Stimulated activated CD4-positive, alpha-beta T cell treated with anti-CD3 and anti-CD28 coated beads, Interleukin-12 subunit alpha, Interleukin-12 subunit beta, amount 100 ng/mL, for 48 hours (primary cell): ENCODE measurements around the gene TRPM5.

Experiments
- DNase-seq, 3 donors: peaks; one replicate each; pipeline ENCODE4 v3.0.0-alpha.2; 2020; ENCODE audit warnings: low read depth in 2 of 3, low spot score in 1 of 3

Gene TRPM5

GRCh38 chr11:2470495-2470894 is 26.2 kb upstream of the TRPM5 start:
- DNase-seq, result no peak

DNA sequence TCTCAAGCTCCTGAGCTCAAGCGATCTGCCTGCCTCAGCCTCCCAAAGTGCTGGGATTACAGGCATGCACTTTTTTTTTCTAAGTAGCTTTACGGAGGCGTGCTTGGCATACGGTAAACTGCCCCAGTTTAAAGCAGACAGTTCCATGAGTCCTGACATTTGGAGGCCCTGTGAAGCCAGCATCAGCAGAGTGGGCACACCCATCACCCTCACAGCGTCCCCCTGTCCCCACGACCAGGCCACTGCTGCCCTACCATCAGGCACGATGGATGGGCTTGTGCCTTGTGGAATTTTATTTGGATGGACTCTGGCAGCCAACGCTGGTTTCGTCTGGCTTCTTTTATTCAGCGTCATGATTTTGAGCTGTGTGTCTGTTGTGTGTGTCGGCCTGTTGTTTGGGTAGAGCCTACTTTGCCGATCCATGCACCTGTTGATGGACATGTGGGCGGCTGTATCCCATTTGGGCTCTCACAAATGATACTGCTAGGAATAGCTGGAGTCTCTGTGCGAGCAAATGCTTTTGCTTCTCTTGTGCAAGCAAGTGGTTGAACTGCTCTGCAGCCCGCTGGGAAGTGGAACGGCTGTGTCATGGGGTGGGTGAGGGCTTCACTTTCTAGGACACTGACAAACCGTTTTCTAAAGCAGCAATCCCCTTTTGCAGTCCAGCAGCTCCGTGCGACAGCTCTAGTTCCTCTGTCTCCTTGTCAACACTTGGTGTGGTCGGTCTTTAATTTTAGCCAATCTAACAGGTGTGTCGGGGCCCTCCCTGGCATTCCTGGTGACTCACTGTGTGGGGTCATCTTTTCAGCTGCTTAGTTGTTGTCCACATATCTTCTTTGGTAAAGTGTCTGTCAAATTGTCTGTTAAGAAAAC is 24.3 kb upstream of the TRPM5 start:
- DNase-seq, result no peak

GRCh38 chr11:2467695-2468055 is 23.4 kb upstream of the TRPM5 start:
- no peak for DNase-seq

- DNase-seq, result peak in 1 of 3 donors; percentile 43
These were observed 22.8 kb upstream of the TRPM5 start for GRCh38 chr11:2466869-2467694.

DNA sequence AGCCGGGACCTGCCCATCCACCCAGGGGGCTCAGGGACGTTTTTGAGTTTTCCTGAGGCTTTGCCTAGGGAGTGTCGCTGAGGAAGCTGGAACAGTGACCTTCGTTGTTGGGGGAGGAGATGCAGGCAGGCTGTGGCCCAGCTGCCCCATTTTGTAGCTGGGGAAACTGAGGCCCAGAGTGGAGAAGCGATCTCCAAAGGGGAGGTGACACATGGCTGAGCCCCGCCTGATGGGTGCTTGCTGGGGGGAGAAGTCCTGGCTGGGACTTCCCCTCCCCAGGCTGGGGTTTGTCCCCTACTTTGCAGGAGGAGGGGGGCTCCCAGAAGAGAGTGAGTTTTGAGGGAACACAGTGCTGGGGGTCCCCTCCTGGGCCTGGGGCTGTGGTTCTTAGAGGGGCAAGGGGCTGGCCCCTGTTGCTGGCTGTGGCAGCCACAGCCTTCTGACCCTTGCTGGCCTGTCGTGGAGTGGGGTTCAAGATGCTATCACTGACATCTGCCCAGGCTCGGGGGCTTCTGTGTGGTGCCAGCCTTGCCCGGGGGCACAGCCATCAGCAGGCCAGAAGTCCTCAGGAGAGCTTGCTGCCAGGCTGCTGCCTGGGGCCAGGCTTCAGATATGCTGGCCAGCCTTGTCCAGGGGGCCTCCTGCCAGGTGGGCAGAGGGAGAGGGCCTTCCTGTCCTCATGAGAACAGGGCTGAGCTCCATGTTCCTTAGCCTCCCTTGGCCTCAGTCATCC is 21.9 kb upstream of the TRPM5 start:
- DNase-seq, result no peak

GRCh38 chr11:2465202-2466068 is 21.1 kb upstream of the TRPM5 start:
- DNase-seq, result no peak

DNA sequence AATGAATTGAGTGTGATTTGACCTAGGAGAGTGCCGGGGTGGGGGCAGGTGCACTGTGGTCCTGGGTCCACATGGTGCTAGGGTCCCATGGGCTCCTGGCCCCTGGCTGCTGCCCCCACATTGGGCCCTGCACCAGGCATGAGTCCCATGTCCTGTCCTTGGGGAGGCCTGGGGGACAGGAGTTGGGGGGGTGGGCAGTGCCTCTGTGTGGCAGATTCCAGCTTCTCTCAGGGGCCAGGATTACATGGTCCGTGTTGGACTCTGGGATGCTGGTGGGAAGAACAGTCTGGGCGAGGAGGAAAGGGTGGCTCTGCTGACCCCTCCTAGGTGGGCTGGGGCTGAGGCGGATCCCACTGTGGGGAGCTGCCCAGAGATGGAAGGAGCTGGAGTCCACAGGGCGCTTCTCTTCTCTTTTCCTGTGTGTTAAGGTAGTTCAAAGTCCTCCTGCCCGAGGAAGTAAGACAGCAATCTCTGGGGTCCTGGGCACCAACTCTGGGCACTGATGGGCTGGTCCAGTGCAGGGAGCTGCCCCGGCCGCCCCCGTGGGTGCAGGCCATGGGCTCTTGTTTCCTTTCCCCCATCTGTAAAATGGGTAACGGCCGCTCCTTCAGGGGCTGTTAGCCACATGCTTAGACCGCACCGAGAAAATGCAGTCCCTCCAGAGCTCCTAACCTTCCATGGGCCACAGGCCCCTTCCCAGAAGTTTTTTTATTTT is 20.3 kb upstream of the TRPM5 start:
- DNase-seq, result no peak

- DNase-seq, result no peak
These were observed 19.5 kb upstream of the TRPM5 start for GRCh38 chr11:2463766-2464277.

DNA sequence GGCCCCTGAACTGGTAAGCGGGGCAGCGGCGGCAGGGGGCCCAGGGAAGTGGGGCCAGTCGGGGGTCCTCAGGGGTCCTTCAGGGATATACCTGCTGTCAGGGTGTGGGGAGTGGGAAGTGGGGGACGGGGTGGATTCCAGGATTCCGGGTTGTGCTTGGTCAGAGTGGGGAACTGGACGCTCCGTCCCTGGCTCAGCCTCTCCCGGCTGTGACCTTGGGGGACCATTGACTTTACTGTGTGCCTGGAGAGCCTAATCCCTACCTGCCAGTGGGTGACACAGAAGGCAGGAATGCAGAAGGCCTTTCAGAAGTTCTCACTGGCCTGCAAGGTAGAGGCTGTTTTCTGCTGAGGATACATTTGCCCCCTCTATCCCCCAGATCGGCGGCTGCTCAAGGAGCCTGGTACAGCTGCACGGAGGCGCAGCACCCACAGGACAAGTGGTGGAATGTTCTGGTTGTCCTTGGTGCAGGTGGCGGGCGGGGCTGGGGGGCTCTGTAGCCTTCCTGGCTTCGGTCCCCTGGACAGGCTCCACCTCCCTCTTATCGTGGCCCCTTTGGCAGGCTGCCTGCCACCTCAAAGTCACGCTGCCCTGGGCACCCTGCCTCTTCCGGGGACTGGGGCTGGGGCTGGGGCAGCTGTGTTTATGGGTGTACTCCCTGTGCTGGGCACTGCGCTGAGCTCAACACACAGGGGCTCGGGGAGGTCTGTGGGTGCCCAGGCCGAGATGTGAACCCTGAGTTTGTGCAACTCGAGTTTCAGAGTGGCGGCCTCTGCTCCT is 18.9 kb upstream of the TRPM5 start:
- no peak for DNase-seq

- DNase-seq, result no peak
These were observed 18.2 kb upstream of the TRPM5 start for GRCh38 chr11:2462543-2462985.

DNA sequence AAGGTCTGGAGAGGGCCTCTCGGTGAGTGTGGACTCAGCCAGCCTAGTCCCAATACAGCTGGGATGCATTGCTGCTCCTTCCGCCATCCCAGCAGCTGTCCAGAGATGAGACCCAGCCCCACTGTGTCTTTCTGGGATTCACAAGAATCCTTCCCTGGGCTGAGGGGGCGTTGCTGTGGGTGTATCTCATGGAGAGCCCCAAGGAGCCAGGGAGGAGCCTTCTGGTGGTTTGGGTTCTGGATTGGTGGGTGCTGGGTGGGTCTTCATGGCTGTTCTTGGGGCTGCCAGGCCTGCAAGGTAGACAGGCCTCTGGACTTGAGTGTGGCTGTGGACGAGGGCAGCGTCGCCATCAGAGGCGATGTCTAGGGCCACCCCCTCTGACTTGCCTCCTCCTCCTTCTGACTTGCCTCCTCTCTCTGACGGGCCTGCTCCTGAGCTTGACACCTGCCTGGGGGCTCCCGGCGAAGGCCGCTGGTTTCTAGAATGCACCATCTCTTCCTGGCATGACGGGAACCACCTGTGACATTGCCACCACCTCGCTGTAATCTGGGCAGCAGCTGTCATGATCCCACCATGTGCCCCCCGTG is 17.7 kb upstream of the TRPM5 start:
- no peak for DNase-seq

- no peak for DNase-seq
These were observed 17.1 kb upstream of the TRPM5 start for GRCh38 chr11:2461253-2461955.

- DNase-seq, result no peak
These were observed 16.4 kb upstream of the TRPM5 start for GRCh38 chr11:2460540-2461252.

- DNase-seq, result no peak
These were observed 15.7 kb upstream of the TRPM5 start for GRCh38 chr11:2459796-2460531.

- DNase-seq, result no peak
These were observed 14.9 kb upstream of the TRPM5 start for GRCh38 chr11:2459016-2459725.

DNA sequence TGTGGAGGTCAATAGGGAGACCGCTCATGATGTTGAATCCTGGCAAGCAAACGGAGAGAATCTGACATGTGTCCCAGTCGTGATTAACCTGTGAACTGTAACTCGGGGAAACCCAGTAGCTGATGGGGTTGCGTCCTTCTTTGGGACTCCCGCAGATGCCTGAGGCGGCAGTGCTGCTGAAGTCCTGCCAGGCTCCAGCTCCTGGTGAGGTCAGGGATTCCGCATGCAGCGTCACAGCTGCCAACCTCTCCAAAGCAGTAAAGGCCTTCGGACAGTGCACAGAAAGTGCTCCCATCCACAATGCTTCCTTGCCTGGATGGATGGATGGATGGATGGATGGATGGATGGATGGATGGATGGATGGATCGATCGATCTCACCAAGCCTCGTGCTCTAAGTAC is 14.0 kb upstream of the TRPM5 start:
- DNase-seq, result no peak
